Body of pancreas (tissue), 4 donors: ENCODE measurements around the gene METAP1D. TPM values are rescaled to one million over a fixed set of nuclear protein-coding genes. Genes with fewer than 3 reads are reported as not detected.

Experiments
- ATAC-seq: fragments of 150-250 bp; one replicate; pipeline ENCODE4 v1.9.1; 2016
- DNase-seq, 4 donors: peaks; one replicate each; pipeline ENCODE4 v3.0.0-alpha.2; 2019
- H3K27ac ChIP-seq, 4 donors: fragments of 200-600 bp; sonication (generic); 1 replicate in 3 of 4; 2 replicates in 1 of 4; pipeline versions ENCODE4 v1.5.1 to v1.6.1; 2016 to 2019; ENCODE audit warnings: mild to moderate bottlenecking in 1 of 4, mixed read lengths in 1 of 4, moderate library complexity in 1 of 4
- H3K27me3 ChIP-seq, 2 donors: fragments of 200-600 bp; sonication (generic); one replicate each; pipeline ENCODE4 v1.6.0; 2016; ENCODE audit warnings: mild to moderate bottlenecking in 1 of 2
- H3K36me3 ChIP-seq, 2 donors: fragments of 200-600 bp; sonication (generic); replicated peaks in 1 of 2; 2 replicates each; pipeline ENCODE4 v1.5.1; 2016; ENCODE audit warnings: low read depth in 2 of 2; ENCODE audit not compliant: insufficient read depth in 1 of 2
- H3K4me1 ChIP-seq: fragments of 200-600 bp; sonication (generic); one replicate; pipeline ENCODE4 v1.6.0; 2016
- H3K4me3 ChIP-seq, 2 donors: fragments of 200-600 bp; sonication (generic); 1 replicate in 1 of 2; 2 replicates in 1 of 2; pipeline ENCODE4 v1.5.1; 2016 to 2019
- H3K9me3 ChIP-seq, 3 donors: fragments of 200-600 bp; sonication (generic); 1 replicate in 2 of 3; 2 replicates in 1 of 3; pipeline ENCODE4 v1.5.1; 2016
- POLR2A ChIP-seq, 3 donors: fragments of 450-650 bp; IDR thresholded peaks; one replicate each; pipeline ENCODE4 v1.6.1; 2016; ENCODE audit warnings: antibody characterized with exemption in 3 of 3, mild to moderate bottlenecking in 2 of 3
- WGBS, 2 donors: methylation state at CpG; one replicate each; pipeline ENCODE4 v1.1.5; 2017; 5-methylcytosine and 5-hydroxymethylcytosine counted together
- intact Hi-C: fragments of 100-400 bp; cut with DNase I; formaldehyde crosslinking; loops from one replicate; pipeline ENCODE4 v1.15.1; 2023
- total RNA-seq, 2 donors: library from RNA; depleted of rRNA; stranded (reverse); fragments of >200 nt; gene quantifications; one replicate each; pipeline ENCODE4 v1.1.0, GENCODE V29; 2016
- TF ChIP-seq, protein P1 (sequence below), 7 experiments: fragments of 450-650 bp in 4 of 7; fragments of 200-600 bp in 3 of 7; sonication (generic) in 3 of 7; IDR thresholded peaks; one replicate each; pipeline ENCODE4 v1.5.1; 2016 to 2019; ENCODE audit warnings: antibody characterized with exemption in 7 of 7

Gene METAP1D
- total RNA-seq, 2 donors from 2014 or later = 9.9 to 40.9 TPM

DNA sequence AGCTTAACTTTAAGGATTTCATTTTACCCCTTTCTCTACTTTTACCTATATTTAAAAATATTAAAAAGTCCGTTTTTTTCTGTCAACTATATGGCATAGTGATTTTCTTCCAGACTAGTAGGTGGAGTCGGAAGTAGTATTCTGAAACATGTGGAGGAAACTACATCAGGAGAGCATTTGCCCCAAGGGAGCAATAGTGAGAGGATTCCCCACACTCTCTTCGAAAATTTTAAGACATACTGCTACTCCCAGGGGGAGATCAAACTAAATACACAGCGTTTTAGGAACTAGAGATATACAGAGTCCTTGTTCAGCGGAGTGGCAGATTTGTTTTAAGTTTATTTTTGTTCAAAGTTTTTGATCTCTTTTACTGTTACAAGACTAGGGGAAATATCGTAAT is 40.6 kb downstream of the METAP1D start:
- H3K9me3 ChIP-seq = no peaks in the 10 kb centered on the region
- no peak overlapping the region for H3K27ac ChIP-seq
- TF ChIP-seq, protein P1, sequence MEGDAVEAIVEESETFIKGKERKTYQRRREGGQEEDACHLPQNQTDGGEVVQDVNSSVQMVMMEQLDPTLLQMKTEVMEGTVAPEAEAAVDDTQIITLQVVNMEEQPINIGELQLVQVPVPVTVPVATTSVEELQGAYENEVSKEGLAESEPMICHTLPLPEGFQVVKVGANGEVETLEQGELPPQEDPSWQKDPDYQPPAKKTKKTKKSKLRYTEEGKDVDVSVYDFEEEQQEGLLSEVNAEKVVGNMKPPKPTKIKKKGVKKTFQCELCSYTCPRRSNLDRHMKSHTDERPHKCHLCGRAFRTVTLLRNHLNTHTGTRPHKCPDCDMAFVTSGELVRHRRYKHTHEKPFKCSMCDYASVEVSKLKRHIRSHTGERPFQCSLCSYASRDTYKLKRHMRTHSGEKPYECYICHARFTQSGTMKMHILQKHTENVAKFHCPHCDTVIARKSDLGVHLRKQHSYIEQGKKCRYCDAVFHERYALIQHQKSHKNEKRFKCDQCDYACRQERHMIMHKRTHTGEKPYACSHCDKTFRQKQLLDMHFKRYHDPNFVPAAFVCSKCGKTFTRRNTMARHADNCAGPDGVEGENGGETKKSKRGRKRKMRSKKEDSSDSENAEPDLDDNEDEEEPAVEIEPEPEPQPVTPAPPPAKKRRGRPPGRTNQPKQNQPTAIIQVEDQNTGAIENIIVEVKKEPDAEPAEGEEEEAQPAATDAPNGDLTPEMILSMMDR (IDR thresholded peaks at IDR 0.05) = no peak
- TF ChIP-seq POLR2A (IDR thresholded peaks at IDR 0.05) = no peak
- H3K36me3 ChIP-seq = no peaks in the 10 kb centered on the region
- no peak for ATAC-seq
- H3K27me3 ChIP-seq = no peaks in the 10 kb centered on the region
- intact Hi-C loops = no loop called here
- H3K4me3 ChIP-seq = no peak overlapping the region
- WGBS, 2 donors = 84% methylated on average over 6 of the region's 6 CpGs
- H3K4me1 ChIP-seq = no peaks in the 10 kb centered on the region
- no peak for DNase-seq

DNA sequence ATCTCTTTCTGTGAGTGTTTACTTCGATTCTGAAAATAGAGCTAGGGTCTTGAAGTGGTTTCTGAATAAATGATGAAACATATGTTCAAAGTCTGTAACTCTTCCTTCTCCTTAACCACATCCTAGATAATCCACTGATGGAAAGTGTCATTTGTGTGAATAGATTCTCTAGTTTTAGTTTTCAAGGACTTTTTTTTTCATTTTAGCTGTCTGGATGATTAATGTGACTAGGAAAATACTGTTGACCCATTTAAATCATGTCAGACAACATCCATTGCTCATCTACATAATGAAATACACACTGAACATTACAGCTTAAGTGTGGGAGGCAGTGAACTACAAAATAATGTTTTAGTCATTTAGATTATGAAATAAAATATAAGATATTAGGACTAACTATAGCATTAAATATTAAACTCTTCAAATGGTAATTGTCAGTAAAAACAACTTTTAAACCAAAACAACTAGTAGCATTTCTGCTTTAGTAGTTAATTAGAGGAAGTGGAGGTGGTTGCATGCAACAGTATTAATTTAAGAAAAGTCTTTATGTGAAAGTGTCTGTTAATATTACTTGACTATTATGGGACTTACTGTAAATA is 46.4 kb downstream of the METAP1D start:
- ATAC-seq = no peak
- intact Hi-C loops = no loop called here
- H3K4me3 ChIP-seq = no peak overlapping the region
- no peak for TF ChIP-seq POLR2A (IDR thresholded peaks at IDR 0.05)
- TF ChIP-seq, protein P1 (IDR thresholded peaks at IDR 0.05) = no peak
- no peaks in the 10 kb centered on the region for H3K4me1 ChIP-seq
- no peak for DNase-seq
- H3K27me3 ChIP-seq = no peaks in the 10 kb centered on the region
- H3K9me3 ChIP-seq = no peaks in the 10 kb centered on the region
- H3K36me3 ChIP-seq = no peaks in the 10 kb centered on the region
- H3K27ac ChIP-seq = no peak overlapping the region
- 71 to 73% methylated on average over 1 of the region's 1 CpG for WGBS, 2 donors

DNA sequence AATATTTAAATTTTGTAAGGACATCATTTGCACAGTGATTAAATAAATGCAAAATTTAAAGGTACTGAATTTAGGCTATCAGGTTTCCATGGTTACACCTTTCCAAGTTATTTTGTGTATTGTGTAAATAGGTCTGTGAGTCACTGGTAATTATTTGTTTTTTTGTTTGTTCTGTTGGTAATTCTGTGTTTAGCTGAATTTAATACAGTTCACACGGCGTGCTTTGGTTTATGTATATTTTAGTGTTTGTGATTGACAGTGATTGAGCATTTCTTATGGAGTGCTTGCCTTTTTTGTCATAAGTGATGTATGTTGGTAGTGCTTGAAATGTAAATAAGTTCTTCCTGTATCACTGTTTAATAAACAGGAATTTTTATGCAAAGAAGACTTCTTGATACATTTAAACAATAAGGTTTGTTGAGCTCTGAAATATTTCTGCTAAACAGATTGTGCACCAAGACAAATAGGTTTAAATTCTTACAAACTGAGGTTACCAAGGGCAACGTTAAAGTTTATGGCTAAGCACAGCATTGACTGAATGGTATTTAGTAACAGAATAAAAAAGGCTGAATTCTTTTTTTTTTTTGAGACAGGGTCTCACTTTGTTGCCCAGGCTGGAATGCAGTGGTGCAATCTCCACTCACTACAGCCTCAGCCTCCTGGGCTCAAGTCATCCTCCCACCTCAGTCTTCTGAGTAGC is 47.3 kb downstream of the METAP1D start:
- 72 to 86% methylated on average over 3 of the region's 3 CpGs for whole genome bisulfite sequencing, 2 donors
- no peak overlapping the region for H3K4me3 ChIP-seq

DNA sequence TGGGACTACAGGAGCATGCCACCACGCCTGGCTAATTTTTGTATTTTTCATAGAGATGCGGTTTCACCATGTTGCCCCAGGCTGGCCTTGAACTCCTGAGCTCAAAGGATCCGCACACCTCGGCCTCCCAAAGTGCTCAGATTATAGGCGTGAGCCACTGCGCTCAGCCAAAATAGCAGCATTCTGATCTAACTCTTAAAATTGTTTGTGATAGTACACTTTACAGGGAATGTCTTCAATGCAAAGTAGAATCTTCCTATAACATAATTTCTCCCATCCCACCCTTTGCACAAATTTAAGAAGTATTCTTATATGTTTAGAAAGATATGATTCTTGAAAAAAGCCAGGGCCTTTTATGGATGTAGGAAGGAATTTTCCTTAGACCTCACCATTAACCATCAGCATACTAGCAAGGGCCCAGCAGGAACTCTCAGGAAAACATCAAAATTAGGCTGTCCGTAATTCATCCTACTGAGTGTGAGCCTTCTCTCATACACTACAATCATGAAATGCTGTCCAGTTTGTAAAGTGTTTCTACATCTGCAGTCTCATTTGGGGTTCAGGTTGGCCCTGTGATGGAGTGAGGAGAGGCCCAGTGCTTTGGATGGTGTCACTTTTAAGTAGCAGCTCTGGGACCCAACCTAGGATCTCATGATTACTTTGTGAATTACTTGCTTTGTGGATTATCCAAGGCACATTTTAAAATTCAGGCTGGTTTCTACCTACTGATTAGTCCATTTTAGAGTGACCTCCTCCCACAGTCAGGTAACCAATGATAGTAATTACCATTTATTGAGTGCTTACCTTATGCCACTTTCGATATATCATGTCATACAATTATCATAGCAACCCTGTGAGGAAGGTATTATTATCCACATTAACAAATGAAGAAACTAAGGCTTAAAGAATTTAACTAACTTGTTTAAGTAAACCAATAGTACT is 48.1 kb downstream of the METAP1D start:
- ATAC-seq = no peak
- H3K27me3 ChIP-seq = no peaks in the 10 kb centered on the region
- H3K36me3 ChIP-seq = no peaks in the 10 kb centered on the region
- no peak for TF ChIP-seq POLR2A (IDR thresholded peaks at IDR 0.05)
- TF ChIP-seq, protein P1 (IDR thresholded peaks at IDR 0.05) = no peak
- no peak overlapping the region for H3K27ac ChIP-seq
- intact Hi-C loops = no loop called here
- DNase-seq = no peak
- H3K9me3 ChIP-seq = no peaks in the 10 kb centered on the region
- WGBS, 2 donors = 96 to 97% methylated on average over 8 of the region's 8 CpGs
- H3K4me3 ChIP-seq = no peak overlapping the region
- H3K4me1 ChIP-seq = peaks cover 5% of the 10 kb centered on the region

More for the DNA sequence above, 47.3 kb downstream of the METAP1D start:
- H3K27ac ChIP-seq = no peak overlapping the region
- DNase-seq = no peak
- H3K27me3 ChIP-seq = no peaks in the 10 kb centered on the region
- no peak for ATAC-seq
- H3K4me1 ChIP-seq = peaks cover under 1% of the 10 kb centered on the region
- H3K36me3 ChIP-seq = no peaks in the 10 kb centered on the region
- no peaks in the 10 kb centered on the region for H3K9me3 ChIP-seq
- TF ChIP-seq, protein P1 (IDR thresholded peaks at IDR 0.05) = no peak
- no peak for TF ChIP-seq POLR2A (IDR thresholded peaks at IDR 0.05)
- intact Hi-C loops = no loop called here
